HG03354 (cell line): ENCODE data around the gene LHX2.

Source experiments
- ATAC-seq: cut with Tn5 transposase; IDR thresholded peaks from one replicate; pipeline ENCODE4 v1.9.1; 2021; ENCODE audit warnings: mild to moderate bottlenecking; ENCODE audit not compliant: unreplicated experiment, poor library complexity, severe bottlenecking

LHX2 gene

DNA sequence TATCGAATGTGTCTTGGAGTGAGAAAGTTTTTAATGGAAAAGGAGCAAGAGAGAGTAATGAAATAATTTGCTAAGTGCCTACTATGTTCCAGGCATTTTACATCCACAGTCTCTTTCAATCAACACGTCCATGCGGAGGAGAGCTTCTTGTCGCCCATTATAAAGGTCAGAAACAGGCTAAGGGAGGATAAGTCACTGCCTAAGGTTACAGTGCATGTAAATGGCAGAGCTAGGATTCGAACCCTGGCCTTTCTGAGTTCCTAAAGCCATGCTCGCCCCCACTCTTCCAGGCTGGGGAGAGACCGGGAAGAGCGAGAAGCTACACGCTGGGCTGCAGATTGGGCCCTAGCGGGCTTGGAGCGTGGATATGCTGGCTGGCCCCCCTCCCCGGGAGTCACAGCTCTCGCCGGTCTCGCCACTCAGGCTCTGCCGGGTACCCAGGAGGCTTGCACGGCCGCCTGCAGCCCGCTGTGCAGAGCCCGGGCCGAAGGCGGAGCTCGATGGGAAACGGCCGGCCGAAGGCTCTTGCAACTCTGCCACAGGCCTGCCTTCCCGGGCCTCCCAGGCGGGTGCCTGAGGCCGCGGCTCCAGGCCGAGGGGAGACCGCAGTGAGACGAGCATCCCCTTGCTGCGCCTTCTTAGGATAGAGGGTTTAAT is 775 bp upstream of the LHX2 start:
- no peak for ATAC-seq

- no peak for ATAC-seq
Observed at GRCh38 chr9:124012368-124013301, 1.1 kb downstream of the LHX2 start.

- ATAC-seq = no peak
Observed at GRCh38 chr9:124013309-124014210, 2.0 kb downstream of the LHX2 start.

- no peak for ATAC-seq
Observed at GRCh38 chr9:124014211-124014955, 2.8 kb downstream of the LHX2 start.

DNA sequence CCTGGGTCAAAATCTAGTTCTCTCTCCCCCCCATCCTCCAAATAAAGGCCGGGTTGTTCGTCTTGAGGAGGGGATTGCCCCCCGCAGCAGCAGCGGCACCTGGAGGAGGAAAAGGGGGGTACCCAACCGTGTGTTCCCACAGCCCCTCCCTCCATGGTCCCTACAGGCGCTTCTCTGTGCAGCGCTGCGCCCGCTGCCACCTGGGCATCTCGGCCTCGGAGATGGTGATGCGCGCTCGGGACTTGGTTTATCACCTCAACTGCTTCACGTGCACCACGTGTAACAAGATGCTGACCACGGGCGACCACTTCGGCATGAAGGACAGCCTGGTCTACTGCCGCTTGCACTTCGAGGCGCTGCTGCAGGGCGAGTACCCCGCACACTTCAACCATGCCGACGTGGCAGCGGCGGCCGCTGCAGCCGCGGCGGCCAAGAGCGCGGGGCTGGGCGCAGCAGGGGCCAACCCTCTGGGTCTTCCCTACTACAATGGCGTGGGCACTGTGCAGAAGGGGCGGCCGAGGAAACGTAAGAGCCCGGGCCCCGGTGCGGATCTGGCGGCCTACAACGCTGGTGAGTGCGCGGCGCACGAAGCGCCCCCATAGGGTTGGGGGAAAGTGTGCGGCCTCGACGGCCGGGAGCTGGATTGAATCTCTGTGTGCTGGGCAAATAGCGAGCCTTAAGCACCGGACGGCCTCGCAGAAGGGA is 3.5 kb downstream of the LHX2 start:
- ATAC-seq = no peak

GRCh38 chr9:124015661-124016131 is 4.1 kb downstream of the LHX2 start:
- no peak for ATAC-seq

- no peak for ATAC-seq
Observed at GRCh38 chr9:124016175-124017050, 4.8 kb downstream of the LHX2 start.

DNA sequence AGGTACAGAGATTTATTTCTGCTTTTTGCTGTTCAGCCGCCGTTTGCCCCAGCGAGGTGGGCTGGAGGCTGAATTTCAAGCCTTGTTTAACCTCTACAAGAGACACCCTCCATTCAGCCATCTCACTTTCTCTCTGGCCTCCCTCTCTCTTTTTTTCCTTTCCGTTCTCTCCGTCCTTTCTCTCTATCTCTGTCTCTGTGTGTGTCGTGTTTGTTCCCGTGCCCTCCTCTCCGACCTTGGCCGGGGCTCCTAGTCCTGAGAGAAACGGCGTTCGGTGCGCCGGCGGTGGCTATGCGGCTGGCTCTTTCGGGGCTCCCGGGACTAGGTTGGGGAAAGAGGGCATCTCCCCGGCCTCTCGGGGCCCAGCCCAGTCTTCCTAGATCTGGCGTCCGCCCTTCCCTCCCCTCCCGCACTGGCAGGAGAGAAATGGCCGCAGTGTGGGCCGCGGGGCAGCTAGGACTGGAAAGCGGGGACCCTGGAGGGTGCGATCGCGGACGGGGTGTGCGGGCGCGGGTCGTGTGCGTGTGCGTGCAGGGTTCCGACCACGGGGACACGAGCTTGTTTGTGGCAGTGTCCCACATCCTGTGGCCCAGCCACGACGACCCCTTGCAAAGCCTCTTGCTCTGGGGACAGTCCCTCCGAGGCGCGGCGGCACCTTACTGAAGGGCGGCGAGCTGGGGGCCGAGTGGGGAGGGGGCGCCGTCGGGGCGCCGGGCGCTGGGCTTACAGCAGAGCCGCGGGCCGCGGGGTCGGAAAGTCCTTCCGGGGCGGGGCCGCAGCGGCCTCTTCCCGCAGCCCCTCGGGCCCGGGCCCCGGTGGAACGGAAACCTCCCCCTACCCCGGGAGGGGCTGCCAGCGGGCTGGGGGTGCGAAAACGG is 5.7 kb downstream of the LHX2 start:
- no peak for ATAC-seq

DNA sequence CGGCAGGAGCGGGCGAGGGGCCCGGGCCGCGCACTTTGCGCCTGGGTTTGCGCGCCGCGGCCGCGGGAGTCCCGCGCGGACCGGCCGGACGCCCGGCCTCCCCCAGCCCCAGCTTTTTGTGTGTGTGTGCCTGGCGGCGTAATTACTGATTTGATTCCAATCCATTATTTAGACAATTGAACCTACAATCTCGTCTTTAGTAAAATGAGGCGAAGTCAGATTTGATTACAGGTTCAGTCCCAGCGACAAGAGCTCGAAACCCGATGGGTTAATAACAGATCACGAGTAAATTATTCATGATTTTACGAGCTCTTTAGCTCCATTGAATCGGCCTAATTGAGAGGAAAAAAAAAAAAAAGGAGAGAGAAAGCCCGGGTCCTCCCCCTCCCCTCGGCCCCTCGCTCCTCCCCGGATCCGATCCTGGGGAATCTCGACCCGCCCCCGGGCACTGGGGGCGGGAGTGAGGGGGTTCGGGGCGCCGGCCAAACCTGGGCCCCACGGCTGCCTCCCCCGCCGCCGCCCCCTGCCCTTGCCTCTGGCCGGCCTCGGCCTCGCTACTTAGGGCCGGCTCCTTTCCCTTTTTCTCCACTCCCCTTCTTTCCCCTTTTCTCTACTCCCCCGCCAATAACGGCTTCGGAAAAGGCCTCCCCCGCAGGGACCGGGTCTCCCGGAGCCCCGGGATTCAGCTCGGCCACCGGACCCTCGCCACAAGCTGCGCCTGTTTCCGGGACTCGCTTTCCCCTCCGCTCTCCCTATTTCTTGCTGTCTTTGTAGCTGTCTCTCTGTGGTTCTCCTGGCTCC is 6.6 kb downstream of the LHX2 start:
- no peak for ATAC-seq

DNA sequence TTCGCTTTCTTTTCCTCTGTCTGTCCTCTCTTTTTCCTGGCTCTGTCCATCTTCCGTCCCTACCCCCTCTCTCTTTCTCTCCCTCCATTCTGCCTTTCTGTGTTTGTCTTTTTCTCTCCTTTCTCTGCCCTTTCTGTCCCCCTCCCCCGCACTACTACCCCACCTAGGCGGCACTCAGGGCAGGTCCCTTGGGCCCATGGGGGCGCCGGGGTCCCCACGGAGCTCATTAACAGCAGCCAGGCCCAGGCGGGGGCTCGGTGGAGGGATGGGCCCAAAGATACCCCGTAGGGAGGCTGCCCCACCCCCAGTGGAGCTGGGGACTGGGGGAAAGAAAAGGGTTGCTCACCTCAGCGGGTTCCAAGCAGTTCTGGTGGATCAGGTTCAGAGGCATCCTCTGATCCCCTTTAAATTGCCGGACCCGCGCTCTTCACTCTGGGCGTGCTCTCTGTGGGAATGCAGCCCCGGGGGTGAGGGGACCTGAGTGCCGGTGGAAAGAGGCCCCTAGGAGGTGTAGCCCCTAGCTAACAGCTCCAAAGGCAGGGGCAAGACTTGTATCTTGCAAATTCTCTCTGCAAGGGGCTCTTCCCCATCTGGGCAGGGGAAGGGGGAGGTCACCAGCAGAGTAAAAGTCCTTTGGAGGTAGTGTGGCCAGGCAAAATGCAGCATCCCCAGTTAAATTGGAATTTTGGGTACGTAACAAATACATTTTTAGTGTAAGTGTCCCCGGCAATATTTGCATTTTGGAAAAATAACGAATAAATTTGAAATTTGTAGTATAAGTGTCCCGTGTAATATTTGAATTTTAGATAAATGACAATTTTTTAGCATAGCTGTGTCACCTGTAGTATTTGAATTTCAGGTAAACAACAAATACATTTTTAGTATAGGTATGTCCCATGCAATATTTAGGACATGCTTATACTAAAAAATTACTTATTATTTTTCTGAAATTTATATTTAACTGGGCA is 7.4 kb downstream of the LHX2 start:
- ATAC-seq = no peak

DNA sequence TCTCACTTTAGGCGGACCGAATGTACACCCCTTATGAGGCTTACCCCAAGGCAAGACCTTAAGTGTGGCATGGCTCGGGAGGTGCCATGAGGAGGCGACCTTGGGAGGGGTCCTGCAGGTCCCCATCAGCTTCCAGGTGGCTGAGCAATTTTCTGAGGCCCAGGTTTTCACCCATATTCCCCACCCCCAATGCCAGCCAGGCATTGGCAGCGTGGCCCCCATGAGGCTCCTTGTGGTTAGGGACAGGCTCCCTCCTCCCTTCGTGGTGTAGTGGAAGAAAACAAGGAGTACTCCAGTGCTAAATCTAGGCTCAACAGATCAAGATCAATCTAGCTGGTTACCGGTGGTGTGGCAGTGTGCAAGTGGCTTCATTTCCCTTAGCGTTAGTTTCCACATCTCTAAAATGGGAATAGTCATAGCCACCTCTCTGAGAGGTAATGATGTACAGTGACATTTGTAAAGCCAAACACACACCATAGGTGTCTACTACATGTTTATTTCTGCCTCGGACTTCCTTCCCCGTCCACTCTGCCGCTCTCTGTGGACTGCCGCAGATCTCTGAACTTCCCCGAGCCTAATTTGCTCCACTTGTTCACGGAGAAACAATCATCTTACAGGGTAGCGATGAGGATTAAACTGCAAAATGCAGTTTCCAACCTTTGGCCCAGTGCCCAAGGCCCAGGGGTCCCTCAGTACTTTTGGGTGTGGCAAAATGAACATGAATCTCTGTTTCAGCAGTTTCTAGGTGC is 8.4 kb downstream of the LHX2 start:
- no peak for ATAC-seq

- no peak for ATAC-seq
Observed at GRCh38 chr9:124020520-124021384, 9.2 kb downstream of the LHX2 start.

- ATAC-seq = no peak
Observed at GRCh38 chr9:124021385-124021769, 9.8 kb downstream of the LHX2 start.
